Suppressor macrophage treated with lipopolysaccharide for 1 hour (primary cell): Measurements from ENCODE around the gene MST1.
A peak's percentile ranks its signal among the peaks of the same experiment; 100 is the strongest.

Experiments used
- DNase-seq, 3 donors: peaks; one replicate each; pipeline ENCODE4 v3.0.0-alpha.2; 2020 to 2022

Gene MST1

DNA sequence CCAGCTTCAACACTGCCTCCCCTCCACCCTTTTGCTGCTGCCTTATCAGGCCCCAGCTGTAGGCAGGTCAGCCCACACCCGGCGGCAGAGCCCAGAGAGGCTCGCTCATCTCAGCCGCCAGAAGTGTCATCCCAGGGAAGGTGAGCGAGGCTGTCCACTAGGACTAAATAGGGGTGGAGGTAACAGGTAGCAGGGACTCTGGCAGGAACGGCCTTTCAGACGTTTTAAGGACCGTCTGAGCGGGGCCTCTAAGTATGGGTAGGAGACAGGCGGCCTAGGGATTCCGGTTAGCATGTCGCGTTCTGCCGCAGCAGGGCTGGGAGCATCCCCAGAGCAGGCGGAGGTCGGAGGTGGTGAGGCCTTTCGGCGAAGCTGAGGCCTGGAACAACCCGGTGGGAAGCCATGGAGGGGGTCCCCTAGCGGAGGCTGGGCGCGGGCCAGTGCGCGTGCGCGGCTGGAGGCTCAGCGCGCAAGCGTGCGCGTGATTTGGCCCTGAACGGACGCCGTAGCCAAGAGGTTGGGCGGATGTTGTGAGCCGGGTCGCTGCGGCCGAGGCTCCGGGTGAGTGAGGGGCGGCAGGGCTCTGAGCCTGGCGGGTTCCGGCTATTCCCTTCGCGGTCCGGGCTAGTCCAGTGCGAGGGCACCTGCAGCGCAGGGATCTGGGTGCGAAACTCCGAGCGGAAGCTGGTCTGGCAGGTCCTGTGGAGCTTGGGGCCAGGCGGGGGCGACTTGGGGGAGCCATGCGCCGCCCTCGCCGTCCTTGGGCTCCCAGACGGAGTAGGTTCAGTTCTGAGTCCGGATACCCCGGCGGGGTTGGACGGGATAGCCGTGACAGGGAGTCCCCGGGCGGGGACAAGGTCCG lies at the start of gene MST1, which contains the start of gene RNF123:
TSS of gene MST1 (minus strand) at position 429 of the 862 bp plus-strand sequence. CDS start 783 bp downstream, outside the sequence.
TSS of gene RNF123 (plus strand) at position 512 of the 862 bp plus-strand sequence. CDS start 1,609 bp downstream, outside the sequence.
- DNase-seq: peak; percentile 94 to 97 (median 96)

DNA sequence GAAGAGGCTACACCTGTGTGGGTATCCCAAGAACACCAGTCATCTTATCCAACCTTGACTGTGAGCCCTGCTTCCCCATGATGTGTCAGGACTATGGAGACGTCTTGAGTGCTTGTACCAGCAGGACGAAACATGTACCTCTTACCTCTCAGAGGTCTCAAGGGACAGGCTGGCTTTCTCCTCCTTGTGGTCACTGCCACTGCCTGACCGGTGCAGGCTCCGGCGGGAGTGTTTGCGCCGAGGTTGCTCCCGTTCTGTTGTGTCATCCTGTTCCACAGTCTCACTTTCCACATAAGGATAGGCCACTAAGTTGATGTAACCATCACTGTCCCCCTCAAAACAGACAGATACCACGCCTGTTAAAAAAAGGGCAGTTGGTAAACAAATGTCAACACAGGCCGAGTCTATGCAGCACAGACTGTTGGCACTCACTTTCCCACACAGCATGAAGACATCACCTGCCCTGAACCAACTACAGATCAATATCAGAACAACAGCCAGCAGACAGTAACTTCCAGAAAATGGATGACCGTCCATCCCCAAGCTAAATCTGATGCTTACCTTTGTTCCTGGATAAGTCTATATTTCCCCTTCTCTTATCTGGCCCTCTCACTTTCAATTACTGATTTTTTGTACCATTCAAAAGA lies 48.9 kb upstream of the MST1 start:
- no peak for DNase-seq

DNA sequence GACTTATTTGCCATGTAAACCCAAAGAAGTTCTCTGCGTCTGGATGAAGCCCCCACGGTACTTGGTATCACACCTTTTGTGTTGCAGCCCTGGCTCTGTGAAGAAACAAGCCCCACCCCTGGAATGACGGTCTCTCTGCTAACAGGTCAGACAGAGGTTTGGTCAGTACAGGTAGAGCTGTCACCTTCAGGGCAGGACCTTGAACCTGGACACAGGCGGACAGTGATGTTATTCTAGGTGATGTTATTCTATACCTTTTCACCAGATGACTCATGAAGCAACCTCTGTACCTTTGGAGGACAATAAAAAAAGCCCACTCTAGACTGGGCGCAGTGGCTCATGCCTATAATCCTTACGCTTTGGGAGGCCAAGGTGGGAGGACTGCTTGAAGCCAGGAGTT lies 45.5 kb upstream of the MST1 start:
- DNase-seq: no peak

DNA sequence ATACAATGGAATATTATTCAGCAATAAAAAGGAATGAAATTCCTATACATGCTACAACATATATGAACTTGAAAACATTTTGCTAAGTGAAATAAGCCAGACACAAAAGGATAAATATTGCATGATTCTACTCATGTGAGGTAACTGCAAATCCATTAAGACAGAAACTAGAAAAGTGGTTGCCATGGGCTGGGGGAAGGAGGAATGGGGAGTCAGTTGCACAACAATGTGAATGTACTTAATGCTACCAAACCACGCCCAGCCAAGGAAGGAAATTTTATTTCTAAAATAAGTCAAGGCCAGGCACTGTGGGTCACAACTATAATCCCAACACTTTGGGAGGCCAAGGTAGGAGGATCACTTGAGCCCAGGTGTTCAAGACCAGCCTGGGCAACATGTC lies 44.3 kb upstream of the MST1 start:
- no peak for DNase-seq

DNA sequence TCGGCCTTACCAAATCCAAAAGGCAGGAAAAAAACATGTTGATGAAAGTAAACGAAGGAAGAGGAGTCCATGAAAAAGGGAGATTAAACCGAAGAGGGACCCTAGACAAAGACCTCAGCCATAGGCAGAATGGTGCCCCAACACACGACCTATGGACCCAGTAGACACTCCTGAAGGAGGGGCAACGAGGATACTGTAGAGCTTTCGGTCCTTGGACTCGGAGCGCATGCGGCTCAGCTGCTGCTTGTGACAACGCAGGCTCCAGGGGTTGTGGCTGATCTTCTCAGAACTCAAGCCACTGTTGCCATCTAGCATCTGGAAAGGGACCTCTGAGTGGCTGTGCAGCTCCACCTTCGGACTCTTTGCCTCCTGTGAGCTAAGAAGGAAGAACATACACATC lies 43.3 kb upstream of the MST1 start:
- no peak for DNase-seq

DNA sequence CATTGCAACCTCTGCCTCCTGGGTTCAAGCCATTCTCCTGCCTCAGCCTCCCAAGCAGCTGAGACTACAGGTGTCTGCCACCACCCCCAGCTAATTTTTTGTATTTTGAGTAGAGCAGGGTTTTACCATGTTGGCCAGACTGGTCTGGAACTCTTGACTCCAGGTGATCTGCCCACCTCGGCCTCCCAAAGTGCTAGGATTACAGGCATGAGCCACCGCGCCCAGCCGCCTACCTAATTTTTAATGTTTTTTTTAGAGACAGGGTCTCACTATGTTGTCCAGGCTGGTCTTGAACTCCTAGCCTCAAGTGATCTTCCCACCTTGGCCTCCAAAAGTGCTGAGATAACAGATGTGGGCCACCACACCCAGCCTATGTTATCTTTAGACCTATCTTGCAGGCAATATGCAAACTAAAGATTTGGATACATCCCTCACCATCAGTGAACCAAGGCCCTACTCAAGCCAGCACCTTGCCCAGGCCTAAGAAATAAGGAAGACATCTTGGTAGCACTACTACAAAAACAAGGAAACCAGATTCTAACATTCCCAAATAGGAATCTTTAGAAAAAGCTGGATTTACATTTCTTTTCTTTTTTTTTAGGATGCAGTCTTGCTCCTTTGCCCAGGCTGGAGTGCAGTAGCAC lies 40.8 kb upstream of the MST1 start:
- DNase-seq: no peak

DNA sequence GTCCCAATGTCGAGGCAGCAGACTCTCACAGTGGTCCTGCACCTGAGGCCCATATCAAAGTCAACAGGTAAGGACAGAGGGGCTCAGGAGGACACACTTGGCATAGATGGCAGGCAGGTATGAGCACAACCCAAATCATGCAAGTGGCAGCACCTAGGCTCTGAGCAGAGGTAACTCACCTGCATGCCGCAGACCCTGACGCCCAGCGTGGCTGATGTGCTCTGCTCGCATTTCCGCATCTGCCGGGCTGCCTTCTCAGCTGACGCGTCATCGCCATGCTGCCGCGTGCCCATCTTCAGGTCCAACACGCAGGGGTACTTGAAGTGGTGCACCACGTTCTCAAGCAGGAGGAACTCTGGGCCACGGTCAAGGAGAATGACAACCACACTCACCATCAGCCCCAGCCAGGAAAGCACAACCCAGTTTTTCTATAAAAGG lies 38.7 kb upstream of the MST1 start:
- no peak for DNase-seq

DNA sequence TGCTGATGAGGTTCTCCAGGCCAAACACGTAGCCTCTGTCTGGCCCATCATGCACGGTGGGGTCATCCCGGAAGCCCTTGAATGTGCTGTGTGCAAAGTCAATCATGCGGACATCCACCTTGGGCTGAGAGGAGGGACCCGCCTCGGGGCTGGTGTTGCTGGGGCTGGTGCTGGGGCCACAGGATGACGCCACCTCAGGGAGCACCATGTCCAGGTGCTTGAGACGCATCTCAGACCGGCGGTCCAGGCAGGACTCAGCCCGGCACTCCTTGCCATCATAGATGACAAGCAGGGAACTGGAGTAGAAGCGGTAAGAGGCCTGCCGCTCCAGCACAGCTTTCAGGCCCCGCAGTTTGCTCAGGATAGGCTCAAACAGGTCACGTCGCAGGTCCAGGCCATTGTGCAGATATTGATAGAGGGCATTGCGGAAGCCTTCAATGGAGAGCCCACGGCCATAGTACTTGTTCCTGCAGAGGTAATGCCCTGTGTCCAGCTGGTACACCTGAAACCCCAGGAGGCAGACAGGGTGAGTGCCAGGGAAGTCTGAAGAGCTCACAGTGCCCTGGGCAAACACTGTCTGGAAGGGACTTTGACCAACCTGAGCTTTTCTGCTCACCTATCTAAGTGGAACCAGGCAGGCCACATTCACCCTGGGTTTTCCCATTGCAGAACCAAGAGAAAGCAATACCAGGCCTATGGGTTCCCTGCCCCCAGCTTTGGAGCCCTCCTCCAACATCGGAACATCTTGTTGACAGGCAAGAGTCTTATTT lies 38.1 kb upstream of the MST1 start:
- no peak for DNase-seq

DNA sequence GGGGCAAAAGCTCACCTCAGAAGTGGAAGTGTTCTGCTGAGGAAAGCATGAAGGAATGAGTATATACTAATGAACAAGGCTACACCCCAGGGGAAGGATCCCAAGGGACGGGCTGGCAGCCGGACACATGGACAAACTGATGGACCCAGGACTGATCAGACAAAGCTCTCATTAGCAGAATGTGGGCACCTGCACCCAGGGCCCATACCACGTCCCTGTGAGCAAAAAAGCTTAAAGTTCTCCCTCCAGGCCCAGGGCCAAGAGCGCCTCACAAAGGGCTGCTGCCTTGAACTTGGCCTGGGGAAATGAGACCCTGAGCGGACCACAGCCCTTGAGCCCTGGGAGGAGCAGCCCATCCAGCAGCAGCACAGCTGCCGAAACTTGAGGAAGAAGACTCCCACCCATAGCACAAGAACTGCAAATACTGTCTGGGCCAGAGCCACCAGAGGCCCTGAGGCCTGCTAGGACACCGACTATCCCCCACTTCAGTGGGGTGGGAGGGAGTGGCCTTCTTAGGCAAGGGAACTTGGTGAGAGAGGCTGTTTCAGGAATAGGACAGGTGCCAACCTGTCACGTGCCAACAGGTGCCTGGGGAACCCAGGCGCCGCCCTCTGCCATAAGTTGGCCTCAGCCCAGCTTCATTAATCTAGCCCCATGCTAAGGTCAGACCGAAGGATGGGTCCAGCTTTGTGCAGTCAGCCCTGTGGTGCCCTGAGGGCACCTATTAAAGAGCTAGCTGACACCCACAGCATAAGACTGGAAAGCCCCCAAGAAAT lies 36.8 kb upstream of the MST1 start:
- DNase-seq: no peak

DNA sequence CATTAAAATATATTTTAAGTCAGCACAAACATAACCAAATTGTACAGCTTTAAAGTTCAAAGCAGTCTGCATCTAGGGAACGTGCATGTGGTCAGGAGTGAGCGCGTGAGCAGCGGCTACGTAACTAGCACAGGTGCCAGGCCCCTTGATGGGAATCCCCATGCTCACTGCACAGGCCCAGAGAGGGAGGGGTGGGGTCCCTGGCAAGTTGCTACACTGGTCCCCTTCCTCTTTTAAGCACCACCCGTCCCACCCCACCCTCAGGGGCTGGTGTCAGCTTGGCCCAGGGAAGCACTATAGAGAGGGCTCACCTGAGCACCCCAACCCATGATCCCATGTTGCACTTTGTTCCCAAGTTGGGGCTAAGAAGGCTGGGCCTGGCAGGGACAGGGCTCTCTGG lies 35.3 kb upstream of the MST1 start:
- no peak for DNase-seq

DNA sequence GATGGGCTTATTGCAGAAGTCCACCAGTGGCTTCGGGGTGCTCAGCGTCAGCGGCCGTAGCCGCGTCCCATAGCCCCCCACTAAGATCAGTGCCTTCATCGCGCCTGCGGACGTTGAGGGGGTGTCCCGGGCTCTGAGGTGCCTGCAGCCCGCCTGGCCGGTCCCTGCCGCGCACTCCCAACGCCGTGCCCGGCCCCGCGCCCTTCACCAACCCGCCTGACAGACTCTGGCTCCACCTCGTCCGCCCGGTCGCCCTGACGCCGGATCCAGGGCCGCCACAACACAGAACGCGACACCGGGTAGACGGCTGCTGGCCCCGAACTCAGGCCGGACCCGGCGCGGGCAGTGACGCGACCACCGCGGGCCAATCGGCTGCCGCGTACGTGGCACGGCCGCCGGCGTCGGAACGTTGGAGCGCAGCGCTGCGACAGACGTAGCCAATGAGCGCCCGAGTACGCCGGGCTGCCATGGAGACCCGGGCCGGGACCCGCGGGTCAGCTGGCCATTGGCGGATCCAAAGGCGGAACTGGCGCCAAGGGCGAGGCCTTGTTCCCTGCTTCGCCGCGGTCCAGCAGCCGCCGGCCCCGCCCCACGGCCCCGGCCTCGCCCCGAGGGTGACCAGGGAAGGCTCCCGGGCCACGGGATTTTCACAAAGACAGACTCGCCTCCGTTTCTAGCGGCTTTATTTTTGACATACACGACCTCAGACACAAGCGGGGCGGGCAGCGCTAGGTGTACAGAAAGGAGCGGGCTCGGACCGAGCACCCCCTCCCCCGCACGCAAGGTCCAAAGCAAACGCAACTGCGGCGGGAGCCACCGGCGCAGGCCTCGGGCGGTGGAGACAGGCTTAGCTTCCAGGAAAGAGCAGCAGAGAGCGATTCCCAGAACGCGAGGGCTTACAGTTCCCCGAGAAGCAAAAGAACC lies 34.6 kb upstream of the MST1 start, which contains the start of gene GMPPB:
TSS of gene GMPPB (minus strand) at position 324 of the 924 bp plus-strand sequence. CDS start at position 99, 225 bp downstream.
- DNase-seq: peak; percentile 99

DNA sequence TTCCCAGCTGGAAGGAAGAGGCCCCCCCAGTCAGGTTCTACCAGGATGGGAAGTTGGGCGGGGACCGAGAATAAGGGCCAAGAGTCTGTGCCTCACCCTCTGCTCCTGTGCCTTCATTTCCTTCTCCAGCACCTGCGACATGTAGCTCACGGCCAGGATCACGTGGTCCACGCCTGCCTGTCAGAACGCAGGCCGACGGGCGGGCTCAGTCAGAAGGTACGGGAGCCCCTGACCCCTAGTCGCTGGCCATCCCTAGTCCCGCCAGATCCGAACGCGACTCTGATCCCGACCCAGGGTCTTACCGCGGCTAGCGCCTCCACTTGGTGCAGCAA lies 34.0 kb upstream of the MST1 start:
- peak; percentile 32 to 53 (median 34) for DNase-seq

DNA sequence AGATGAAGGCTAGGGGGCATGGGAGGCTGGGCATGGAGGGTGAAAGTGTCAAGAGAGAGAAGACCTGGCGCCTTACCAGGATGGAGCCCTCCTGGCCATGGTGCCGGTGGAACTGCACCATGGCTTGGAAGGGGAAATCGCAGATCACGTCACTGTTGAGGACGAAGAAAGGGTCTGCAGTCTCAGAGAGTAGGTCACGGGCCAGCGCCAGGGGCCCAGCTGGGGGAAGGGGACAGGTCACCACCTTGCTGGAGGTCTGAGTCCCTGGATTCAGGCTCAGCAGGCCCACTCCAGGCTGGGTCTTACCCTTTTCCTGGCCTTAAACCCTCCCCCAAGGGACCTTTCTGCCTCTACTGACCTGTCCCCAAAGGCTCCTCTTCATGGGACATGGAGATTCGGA lies 33.6 kb upstream of the MST1 start:
- DNase-seq: no peak

DNA sequence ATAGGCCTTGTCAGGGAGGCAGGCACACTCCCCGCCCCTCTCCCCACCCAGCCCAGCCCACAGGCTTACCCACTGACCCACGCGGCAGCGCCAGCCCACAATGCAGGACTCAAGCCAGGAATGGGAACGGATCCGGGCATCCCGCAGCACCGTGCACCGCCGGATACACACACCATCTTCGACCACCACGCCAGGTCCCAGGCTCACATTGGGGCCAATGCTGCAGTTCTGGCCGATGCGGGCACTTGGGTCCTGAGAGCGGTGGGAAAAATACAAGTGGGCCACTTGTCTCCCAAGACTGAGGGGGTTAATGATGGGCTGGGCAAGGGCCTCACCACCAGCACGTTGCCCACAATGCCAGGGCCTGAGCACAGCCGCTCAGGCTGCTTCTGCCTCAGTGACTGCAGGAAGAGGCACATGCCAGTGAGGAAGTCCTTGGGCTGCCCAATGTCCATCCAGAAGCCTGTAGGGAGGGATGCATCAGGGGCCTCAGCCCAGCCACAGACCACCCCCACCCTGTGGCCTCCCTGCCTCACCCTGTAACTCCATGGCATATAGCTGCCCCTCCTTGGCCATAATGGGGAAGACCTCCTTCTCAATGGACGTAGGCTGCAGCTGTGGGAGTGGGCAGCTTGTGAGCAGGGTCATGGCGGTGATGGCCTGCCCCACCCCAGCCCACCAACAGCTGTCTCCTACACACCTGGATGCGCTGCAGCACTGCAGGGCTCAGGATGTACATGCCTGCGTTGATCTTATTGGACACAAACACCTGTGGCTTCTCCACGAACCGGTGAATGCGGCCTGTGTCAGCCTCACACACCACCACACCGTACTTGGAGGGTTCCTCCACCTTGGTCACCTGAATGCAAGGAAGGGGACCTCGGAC lies 32.9 kb upstream of the MST1 start:
- no peak for DNase-seq

DNA sequence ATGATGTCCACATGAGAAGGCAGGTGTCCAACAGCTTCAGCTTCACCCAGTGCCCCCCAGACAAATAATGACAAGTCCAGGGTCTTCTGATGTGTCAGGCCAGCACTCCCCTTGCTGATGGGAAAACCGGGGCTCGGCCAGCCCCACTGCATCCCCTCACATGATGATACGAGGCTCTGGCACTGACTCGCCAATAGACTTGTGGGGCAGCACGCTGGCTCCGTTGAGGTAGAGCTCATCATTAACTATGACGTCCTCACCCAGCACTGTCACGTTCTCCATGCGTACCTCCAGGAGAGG lies 32.3 kb upstream of the MST1 start:
- no peak for DNase-seq

DNA sequence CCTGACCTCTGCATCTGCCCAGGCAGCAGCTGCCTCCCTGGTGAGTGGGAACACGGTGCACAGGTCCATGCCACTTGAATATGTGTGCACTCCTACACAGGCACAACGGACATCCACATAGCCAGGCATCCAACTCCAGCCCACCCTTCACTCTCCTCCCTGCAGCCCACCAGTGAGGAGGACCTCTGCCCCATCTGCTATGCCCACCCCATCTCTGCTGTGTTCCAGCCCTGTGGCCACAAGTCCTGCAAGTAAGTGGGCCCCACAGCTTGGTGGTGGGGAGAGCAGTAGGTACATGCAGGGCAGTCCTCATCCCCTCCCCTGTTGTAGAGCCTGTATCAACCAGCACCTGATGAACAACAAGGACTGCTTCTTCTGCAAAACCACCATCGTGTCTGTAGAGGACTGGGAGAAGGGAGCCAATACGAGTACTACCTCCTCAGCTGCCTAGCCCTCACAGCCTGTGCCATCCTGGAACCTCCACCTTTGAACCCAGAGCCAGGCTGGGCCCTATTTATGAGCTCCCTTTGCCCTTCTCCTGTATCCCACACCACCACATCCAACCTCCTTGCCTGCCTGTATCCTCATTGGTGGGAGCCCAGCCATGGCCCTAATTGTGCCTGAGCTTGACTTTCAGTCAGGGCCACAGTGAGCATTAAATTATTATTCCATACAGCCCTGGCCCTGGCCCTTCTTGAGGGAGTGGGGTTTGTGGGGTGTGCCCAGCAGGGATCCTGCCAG lies 31.8 kb upstream of the MST1 start:
- DNase-seq: no peak

DNA sequence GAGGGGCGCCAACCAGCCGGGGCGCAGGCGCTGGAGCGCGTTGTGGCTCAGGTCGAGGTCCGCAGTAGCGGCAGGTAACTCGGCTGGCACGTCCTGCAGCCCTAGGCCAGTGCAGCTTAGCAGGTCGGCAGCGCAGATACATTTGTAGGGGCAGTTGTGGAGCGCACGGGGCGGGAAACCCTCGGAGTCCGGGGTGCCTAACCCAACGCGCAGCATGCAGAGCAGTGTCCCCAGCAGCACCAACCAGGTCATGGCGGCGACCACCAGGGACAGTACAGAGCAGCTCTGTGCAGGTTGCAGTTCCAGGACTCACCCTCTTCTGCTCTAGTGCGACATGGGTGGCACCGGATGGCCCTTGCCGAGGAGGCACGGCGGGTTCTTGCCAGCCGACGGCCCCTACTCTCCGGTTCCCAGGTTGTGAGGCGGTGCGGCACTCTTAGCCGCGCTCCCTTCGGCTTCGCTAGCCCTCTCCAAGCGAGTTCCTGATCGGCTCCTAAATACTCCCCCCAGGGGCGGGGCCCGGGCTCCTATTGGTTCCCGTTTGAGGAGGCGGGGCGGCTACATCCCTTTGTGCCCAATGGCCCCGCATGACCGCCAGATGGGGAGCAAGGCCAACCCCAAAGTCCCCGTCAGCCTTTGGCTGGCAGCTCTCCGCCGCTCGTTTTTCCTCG lies 30.1 kb upstream of the MST1 start, which contains the start of gene AMIGO3:
TSS of gene AMIGO3 (minus strand) at position 471 of the 671 bp plus-strand sequence. CDS start at position 252, 219 bp downstream.
- DNase-seq: peak; percentile 95 to 99 (median 97)

DNA sequence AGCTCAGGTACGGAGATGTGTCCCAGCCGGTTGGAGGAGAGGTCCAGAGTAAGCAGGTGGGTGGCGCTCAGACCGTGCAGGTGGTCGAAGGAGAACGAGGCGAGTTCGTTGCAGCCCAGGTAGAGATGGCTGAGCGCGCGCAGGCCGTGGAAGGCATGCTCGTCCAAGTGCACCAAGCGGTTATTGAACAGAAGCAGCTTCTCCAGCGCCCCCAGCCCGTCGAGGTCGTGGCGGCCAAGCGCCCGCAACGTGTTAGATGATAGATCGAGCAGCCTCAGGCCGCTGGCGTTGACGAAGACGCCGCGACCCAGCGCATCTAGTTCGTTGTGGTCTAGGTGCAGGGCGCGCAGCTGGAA lies 29.6 kb upstream of the MST1 start:
- peak in 1 of 3 donors; percentile 7 for DNase-seq
